HG02759 (cell line): Measurements from ENCODE around the gene IL17C.

Experiments used
- ATAC-seq: cut with Tn5 transposase; IDR thresholded peaks from one replicate; pipeline ENCODE4 v1.9.1; 2021; ENCODE audit warnings: mild to moderate bottlenecking, moderate library complexity; ENCODE audit not compliant: unreplicated experiment

IL17C gene

GRCh38 chr16:88638323-88639230 lies at the start of gene IL17C:
IL17C (plus strand) TSS chr16:88638572; CDS start chr16:88638642, 70 bp downstream.
- no peak for ATAC-seq

- no peak for ATAC-seq
These were observed 49.6 kb upstream of the IL17C start for GRCh38 chr16:88588754-88589153.

GRCh38 chr16:88589441-88589840 lies 48.9 kb upstream of the IL17C start:
- no peak for ATAC-seq

- ATAC-seq = no peak
These were observed 46.8 kb upstream of the IL17C start for GRCh38 chr16:88591577-88592021.

- no peak for ATAC-seq
These were observed 45.3 kb upstream of the IL17C start for GRCh38 chr16:88593061-88593460.

- no peak for ATAC-seq
These were observed 44.9 kb upstream of the IL17C start for GRCh38 chr16:88593489-88593888.

GRCh38 chr16:88593910-88594309 lies 44.5 kb upstream of the IL17C start:
- ATAC-seq = no peak

GRCh38 chr16:88595101-88595500 lies 43.3 kb upstream of the IL17C start:
- no peak for ATAC-seq

- no peak for ATAC-seq
These were observed 42.5 kb upstream of the IL17C start for GRCh38 chr16:88595921-88596320.

GRCh38 chr16:88596483-88596882 lies 41.9 kb upstream of the IL17C start:
- ATAC-seq = no peak

- ATAC-seq = no peak
These were observed 40.4 kb upstream of the IL17C start for GRCh38 chr16:88597856-88598491.

- no peak for ATAC-seq
These were observed 39.2 kb upstream of the IL17C start for GRCh38 chr16:88599092-88599733.

GRCh38 chr16:88599825-88600538 lies 38.4 kb upstream of the IL17C start:
- ATAC-seq = no peak

- ATAC-seq = no peak
These were observed 37.9 kb upstream of the IL17C start for GRCh38 chr16:88600539-88600896.

GRCh38 chr16:88601313-88602036 lies 36.9 kb upstream of the IL17C start:
- ATAC-seq = no peak

- no peak for ATAC-seq
These were observed 36.3 kb upstream of the IL17C start for GRCh38 chr16:88602091-88602490.

GRCh38 chr16:88605186-88606147 lies 32.9 kb upstream of the IL17C start:
- ATAC-seq = no peak

- no peak for ATAC-seq
These were observed 32.1 kb upstream of the IL17C start for GRCh38 chr16:88606148-88606757.

GRCh38 chr16:88608076-88608475 lies 30.3 kb upstream of the IL17C start:
- no peak for ATAC-seq
